ENCODE measurements around the gene ATF6B.
"Not testable (repeated sequence)": the region's sequence is repeated elsewhere in the genome, so short reads cannot be mapped to it uniquely, and the experiment has no call there.

Gene ATF6B

DNA sequence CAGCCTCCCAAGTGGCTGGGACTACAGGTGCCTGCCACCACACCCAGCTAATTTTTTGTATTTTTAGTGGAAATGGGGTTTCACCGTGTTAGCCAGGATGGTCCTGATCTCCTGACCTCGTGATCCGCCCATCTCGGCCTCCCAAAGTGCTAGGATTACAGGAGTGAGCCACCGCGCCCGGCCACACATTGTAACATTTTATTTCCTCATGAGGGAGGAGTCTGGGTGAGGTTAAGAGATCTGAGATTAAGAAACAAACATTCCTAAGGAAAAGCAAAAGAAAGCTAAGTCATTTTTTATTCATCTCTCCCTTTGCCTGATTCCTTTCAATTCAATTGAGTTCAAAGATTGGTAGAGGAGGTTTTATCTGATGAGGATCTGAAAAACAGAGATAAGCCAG, 16.2 kb upstream of the ATF6B start:
- not testable (repeated sequence) for H3K9me3 ChIP-seq (ENCODE audit: insufficient read depth, low read depth, low read length); H3K27me3 ChIP-seq (ENCODE audit: insufficient read depth, low read length); H3K9ac ChIP-seq (ENCODE audit: low read depth, low read length); H3K27ac ChIP-seq (ENCODE audit: low read length); H3K36me3 ChIP-seq (ENCODE audit: insufficient read depth, low read depth, low read length); H3K4me3 ChIP-seq (ENCODE audit: low read length)
- peaks cover 11% of the 10 kb centered on the region; the same call in 1 of the 2 replicates for H3K4me1 ChIP-seq (ENCODE audit: insufficient read depth, low read length)

DNA sequence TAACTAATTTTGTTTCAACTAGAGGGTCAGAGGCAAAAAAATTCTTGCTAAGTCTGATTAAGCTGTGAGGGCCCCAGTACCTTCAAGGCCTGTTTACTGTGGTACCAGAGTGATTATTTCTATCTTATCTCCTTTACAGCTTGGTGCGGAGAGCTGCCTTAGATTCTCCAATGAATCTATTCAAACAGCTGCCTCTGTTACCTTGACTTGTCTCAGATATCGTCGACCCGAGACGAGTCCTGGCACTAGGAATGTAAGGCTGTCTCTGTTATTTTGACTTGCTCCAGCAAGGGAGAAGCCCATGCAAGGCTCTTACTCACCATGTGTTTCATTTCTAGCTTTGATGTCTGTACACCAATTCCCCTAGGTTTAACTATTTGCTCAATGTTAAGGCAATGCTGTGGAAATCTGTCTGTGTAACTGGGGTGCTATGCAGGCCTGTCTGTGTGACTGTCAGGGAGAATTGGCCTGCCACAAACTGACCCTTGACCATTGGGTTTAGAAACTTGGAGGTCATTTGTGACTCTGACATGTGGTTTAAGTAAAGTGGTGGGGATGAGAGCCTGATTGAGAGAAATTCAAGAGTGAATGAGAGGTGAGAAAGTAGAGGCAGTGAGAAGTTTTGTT, 12.5 kb upstream of the ATF6B start:
- no peaks in the 10 kb centered on the region; the same call in 1 of the 2 replicates for H3K4me1 ChIP-seq (ENCODE audit: insufficient read depth, low read length)
- no peak overlapping the region for H3K27ac ChIP-seq (ENCODE audit: low read length)
- no peaks in the 10 kb centered on the region for H3K27me3 ChIP-seq (ENCODE audit: insufficient read depth, low read length)
- H3K36me3 ChIP-seq (ENCODE audit: insufficient read depth, low read depth, low read length): no peaks in the 10 kb centered on the region
- H3K9ac ChIP-seq (ENCODE audit: low read depth, low read length): no peak overlapping the region
- H3K9me3 ChIP-seq (ENCODE audit: insufficient read depth, low read depth, low read length): no peaks in the 10 kb centered on the region
- H3K4me3 ChIP-seq (ENCODE audit: low read length): no peak overlapping the region

- H3K4me3 ChIP-seq (ENCODE audit: low read length): no peak overlapping the region
- no peak overlapping the region for H3K27ac ChIP-seq (ENCODE audit: low read length)
- H3K9ac ChIP-seq (ENCODE audit: low read depth, low read length): no peak overlapping the region
- no peaks in the 10 kb centered on the region for H3K36me3 ChIP-seq (ENCODE audit: insufficient read depth, low read depth, low read length)
- no peaks in the 10 kb centered on the region; the same call in 1 of the 2 replicates for H3K27me3 ChIP-seq (ENCODE audit: insufficient read depth, low read length)
- H3K4me1 ChIP-seq (ENCODE audit: insufficient read depth, low read length): no peaks in the 10 kb centered on the region
- no peaks in the 10 kb centered on the region for H3K9me3 ChIP-seq (ENCODE audit: insufficient read depth, low read depth, low read length)
Measured at GRCh38 chr6:32139590-32139989, 11.5 kb upstream of the ATF6B start.

- no peak overlapping the region for H3K4me3 ChIP-seq (ENCODE audit: low read length)
- no peaks in the 10 kb centered on the region; the same call in 1 of the 2 replicates for H3K27me3 ChIP-seq (ENCODE audit: insufficient read depth, low read length)
- no peak overlapping the region for H3K27ac ChIP-seq (ENCODE audit: low read length)
- H3K9me3 ChIP-seq (ENCODE audit: insufficient read depth, low read depth, low read length): no peaks in the 10 kb centered on the region
- H3K36me3 ChIP-seq (ENCODE audit: insufficient read depth, low read depth, low read length): no peaks in the 10 kb centered on the region
- H3K4me1 ChIP-seq (ENCODE audit: insufficient read depth, low read length): no peaks in the 10 kb centered on the region
- no peak overlapping the region for H3K9ac ChIP-seq (ENCODE audit: low read depth, low read length)
Measured at GRCh38 chr6:32137454-32137853, 9.4 kb upstream of the ATF6B start.

DNA sequence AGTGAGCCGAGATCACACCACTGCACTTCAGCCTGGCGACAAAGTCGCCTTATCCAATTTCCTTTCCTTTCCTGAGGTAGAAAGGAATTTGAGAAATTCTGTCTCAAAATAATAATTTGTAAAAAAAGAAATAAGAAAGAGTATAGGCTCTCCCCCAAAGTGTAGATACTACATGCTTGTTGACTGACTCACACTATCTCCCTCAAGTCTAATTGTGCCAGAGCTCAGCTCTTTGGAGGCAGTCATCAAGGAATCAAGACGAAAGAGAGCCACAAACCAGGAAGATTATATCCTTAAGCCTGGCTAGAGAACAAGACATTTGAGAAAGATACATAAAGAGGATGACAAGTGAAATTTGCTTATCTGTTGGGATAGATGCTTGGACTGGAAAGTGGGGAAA, 5.7 kb upstream of the ATF6B start:
- no peaks in the 10 kb centered on the region for H3K36me3 ChIP-seq (ENCODE audit: insufficient read depth, low read depth, low read length)
- no peak overlapping the region for H3K9ac ChIP-seq (ENCODE audit: low read depth, low read length)
- peaks cover 2% of the 10 kb centered on the region; the same call in 1 of the 2 replicates for H3K4me1 ChIP-seq (ENCODE audit: insufficient read depth, low read length)
- H3K4me3 ChIP-seq (ENCODE audit: low read length): no peak overlapping the region
- no peaks in the 10 kb centered on the region; the same call in 1 of the 2 replicates for H3K27me3 ChIP-seq (ENCODE audit: insufficient read depth, low read length)
- H3K9me3 ChIP-seq (ENCODE audit: insufficient read depth, low read depth, low read length): no peaks in the 10 kb centered on the region
- H3K27ac ChIP-seq (ENCODE audit: low read length): no peak overlapping the region

DNA sequence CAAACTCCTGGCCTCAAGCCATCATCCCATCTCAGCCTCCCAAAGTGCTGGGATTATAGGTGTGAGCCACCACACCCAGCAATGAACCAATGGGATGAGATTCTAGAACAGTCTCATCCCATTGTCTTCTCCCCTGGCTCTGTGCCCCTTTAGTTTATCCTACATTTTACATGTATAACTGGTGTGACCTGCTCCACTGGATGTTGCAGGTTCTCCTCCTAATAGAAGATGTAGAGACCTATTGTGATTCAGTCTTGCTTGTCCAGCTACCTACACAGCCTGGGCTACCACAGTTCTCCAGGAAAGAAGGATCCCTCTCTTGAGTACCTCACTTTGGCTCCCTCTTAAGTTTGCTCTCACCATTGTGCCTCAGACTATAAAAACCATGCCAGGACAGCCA, 4.1 kb upstream of the ATF6B start:
- no peak overlapping the region for H3K27ac ChIP-seq (ENCODE audit: low read length)
- no peak overlapping the region for H3K4me3 ChIP-seq (ENCODE audit: low read length)
- no peak overlapping the region for H3K9ac ChIP-seq (ENCODE audit: low read depth, low read length)
- H3K9me3 ChIP-seq (ENCODE audit: insufficient read depth, low read depth, low read length): no peaks in the 10 kb centered on the region
- no peaks in the 10 kb centered on the region for H3K36me3 ChIP-seq (ENCODE audit: insufficient read depth, low read depth, low read length)
- no peaks in the 10 kb centered on the region; the same call in 1 of the 2 replicates for H3K27me3 ChIP-seq (ENCODE audit: insufficient read depth, low read length)
- H3K4me1 ChIP-seq (ENCODE audit: insufficient read depth, low read length): peaks cover 6% of the 10 kb centered on the region; the same call in 1 of the 2 replicates

DNA sequence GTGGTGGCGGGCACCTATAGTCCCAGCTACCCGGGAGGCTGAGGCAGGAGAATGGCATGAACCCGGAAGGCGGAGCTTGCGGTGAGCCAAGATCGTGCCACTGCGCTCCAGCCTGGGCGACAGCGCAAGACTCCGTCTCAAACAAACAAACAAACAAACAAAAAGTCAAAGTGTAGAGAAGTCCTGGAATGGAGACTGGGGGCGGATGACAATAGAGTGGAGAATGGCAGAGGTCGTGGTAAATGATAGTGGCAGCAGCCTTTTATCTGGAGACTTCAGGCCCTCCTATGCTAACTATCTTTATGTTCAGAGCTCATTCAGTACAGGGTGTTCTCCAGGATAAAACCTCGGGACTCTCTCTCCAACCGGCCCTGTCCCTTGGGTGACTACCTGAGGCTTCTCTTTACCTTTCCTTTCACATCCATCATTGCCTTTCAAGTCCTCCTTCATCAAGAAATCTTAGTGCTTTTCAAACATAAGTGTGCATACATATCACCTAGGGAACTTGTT, 3.4 kb upstream of the ATF6B start:
- Histone ChIP-seq H3K9me3 (ENCODE audit: insufficient read depth, low read depth, low read length) (no peaks in the 10 kb centered on the region), H3K4me1 (ENCODE audit: insufficient read depth, low read length) (peaks cover 9% of the 10 kb centered on the region; the same call in 1 of the 2 replicates), H3K27ac (ENCODE audit: low read length) (no peak overlapping the region), H3K27me3 (ENCODE audit: insufficient read depth, low read length) (no peaks in the 10 kb centered on the region; the same call in 1 of the 2 replicates), H3K9ac (ENCODE audit: low read depth, low read length) (no peak overlapping the region), H3K36me3 (ENCODE audit: insufficient read depth, low read depth, low read length) (no peaks in the 10 kb centered on the region), H3K4me3 (ENCODE audit: low read length) (no peak overlapping the region)

- peak overlapping the region; percentile 15 for H3K27ac ChIP-seq (ENCODE audit: low read length)
- peak overlapping the region; percentile 76 for H3K9ac ChIP-seq (ENCODE audit: low read depth, low read length)
- H3K9me3 ChIP-seq (ENCODE audit: insufficient read depth, low read depth, low read length): no peaks in the 10 kb centered on the region
- peaks cover 9% of the 10 kb centered on the region; the same call in 1 of the 2 replicates for H3K4me1 ChIP-seq (ENCODE audit: insufficient read depth, low read length)
- H3K27me3 ChIP-seq (ENCODE audit: insufficient read depth, low read length): no peaks in the 10 kb centered on the region
- H3K36me3 ChIP-seq (ENCODE audit: insufficient read depth, low read depth, low read length): peaks cover 11% of the 10 kb centered on the region
- H3K4me3 ChIP-seq (ENCODE audit: low read length): peak overlapping the region; percentile 82
Measured at GRCh38 chr6:32129297-32130088, 1.4 kb upstream of the ATF6B start.

DNA sequence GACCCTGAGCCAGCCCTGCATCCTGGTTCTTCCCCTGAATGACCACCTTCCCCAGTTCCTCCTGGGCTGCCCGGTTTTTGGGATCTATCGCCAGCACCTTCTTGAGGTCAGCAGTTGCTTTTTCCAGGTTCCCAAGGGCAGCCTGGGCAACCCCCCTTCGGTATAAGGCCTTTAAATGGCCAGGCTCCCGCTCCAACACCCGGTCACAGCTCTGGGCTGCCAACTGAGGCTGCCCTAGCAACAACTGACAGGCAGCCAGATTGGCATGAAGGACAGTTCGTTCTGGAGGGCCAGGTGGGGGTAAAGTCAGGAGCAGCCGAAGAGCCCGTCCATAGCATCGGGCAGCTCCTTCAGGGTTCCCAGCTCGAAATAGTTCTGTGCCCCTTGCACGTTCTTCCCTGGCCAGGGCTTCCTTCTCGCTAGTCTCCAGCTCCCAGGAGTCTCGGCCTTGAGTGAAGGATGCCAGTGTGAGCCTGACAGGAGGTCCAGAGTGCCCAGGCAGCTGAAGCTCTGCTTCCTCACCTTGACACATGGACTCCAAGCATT, 778 bp upstream of the ATF6B start:
- H3K27me3 ChIP-seq (ENCODE audit: insufficient read depth, low read length): no peaks in the 10 kb centered on the region
- peak overlapping the region; percentile 82; the same call in 1 of the 2 replicates for H3K4me3 ChIP-seq (ENCODE audit: low read length)
- peaks cover 15% of the 10 kb centered on the region for H3K36me3 ChIP-seq (ENCODE audit: insufficient read depth, low read depth, low read length)
- peak overlapping the region; percentile 76; the same call in 1 of the 2 replicates for H3K9ac ChIP-seq (ENCODE audit: low read depth, low read length)
- H3K9me3 ChIP-seq (ENCODE audit: insufficient read depth, low read depth, low read length): no peaks in the 10 kb centered on the region
- no peak overlapping the region for H3K27ac ChIP-seq (ENCODE audit: low read length)
- peaks cover 9% of the 10 kb centered on the region; the same call in 1 of the 2 replicates for H3K4me1 ChIP-seq (ENCODE audit: insufficient read depth, low read length)

GRCh38 chr6:32127409-32127716, 683 bp downstream of the ATF6B start:
- Histone ChIP-seq H3K27me3 (ENCODE audit: insufficient read depth, low read length) (no peaks in the 10 kb centered on the region), H3K9me3 (ENCODE audit: insufficient read depth, low read depth, low read length) (no peaks in the 10 kb centered on the region), H3K9ac (ENCODE audit: low read depth, low read length) (peak overlapping the region; percentile 99; the same call in 1 of the 2 replicates), H3K36me3 (ENCODE audit: insufficient read depth, low read depth, low read length) (peaks cover 15% of the 10 kb centered on the region), H3K4me1 (ENCODE audit: insufficient read depth, low read length) (peaks cover 9% of the 10 kb centered on the region; the same call in 1 of the 2 replicates), H3K27ac (ENCODE audit: low read length) (no peak overlapping the region), H3K4me3 (ENCODE audit: low read length) (peak overlapping the region; percentile 99)

- Histone ChIP-seq H3K27ac (ENCODE audit: low read length) (no peak overlapping the region), H3K27me3 (ENCODE audit: insufficient read depth, low read length) (no peaks in the 10 kb centered on the region), H3K36me3 (ENCODE audit: insufficient read depth, low read depth, low read length) (peaks cover 19% of the 10 kb centered on the region), H3K9me3 (ENCODE audit: insufficient read depth, low read depth, low read length) (no peaks in the 10 kb centered on the region), H3K9ac (ENCODE audit: low read depth, low read length) (peak overlapping the region; percentile 99; the same call in 1 of the 2 replicates), H3K4me1 (ENCODE audit: insufficient read depth, low read length) (peaks cover 9% of the 10 kb centered on the region; the same call in 1 of the 2 replicates), H3K4me3 (ENCODE audit: low read length) (peak overlapping the region; percentile 99)
Measured at GRCh38 chr6:32126880-32127279, 1.2 kb downstream of the ATF6B start.

All from iPS-20b (cell line).